Heart right ventricle (tissue), 16 donors: ENCODE data around the gene ADAMTS14. TPM values are rescaled to one million over a fixed set of nuclear protein-coding genes. Genes with fewer than 3 reads are reported as not detected.

Experiments used
- ATAC-seq, 8 donors: fragments of 200-7000 bp; cut with Tn5 transposase; one replicate each; pipeline ENCODE4 v1.9.1; 2020; ENCODE audit warnings: mild to moderate bottlenecking in 8 of 8, moderate library complexity in 8 of 8, moderate number of reproducible peaks in 1 of 8
- DNase-seq, 2 donors: peaks; one replicate each; pipeline ENCODE4 v3.0.0-alpha.2; 2020
- H3K27ac ChIP-seq, 10 donors: fragments of 200-600 bp; sonication (generic) in 2 of 10; one replicate each; pipeline versions ENCODE4 v1.5.0 to v1.8.0; 2020 to 2022; ENCODE audit warnings: mild to moderate bottlenecking in 3 of 10
- H3K27me3 ChIP-seq, 7 donors: fragments of 200-600 bp; one replicate each; pipeline ENCODE4 v1.8.0; 2021 to 2022; ENCODE audit warnings: mild to moderate bottlenecking in 2 of 7
- H3K36me3 ChIP-seq, 9 donors: fragments of 200-600 bp; sonication (generic) in 1 of 9; one replicate each; pipeline versions ENCODE4 v1.5.0 to v1.8.0; 2020 to 2022; ENCODE audit warnings: mild to moderate bottlenecking in 2 of 9
- H3K4me1 ChIP-seq, 9 donors: fragments of 200-600 bp; sonication (generic) in 1 of 9; one replicate each; pipeline versions ENCODE4 v1.5.0 to v1.8.0; 2020 to 2022; ENCODE audit warnings: mild to moderate bottlenecking in 4 of 9
- H3K4me3 ChIP-seq, 10 donors: fragments of 200-600 bp; sonication (generic) in 2 of 10; one replicate each; pipeline versions ENCODE4 v1.5.0 to v1.8.0; 2020 to 2022; ENCODE audit warnings: mild to moderate bottlenecking in 7 of 10, moderate library complexity in 2 of 10
- H3K9me3 ChIP-seq, 11 donors: fragments of 200-600 bp in 10 of 11; sonication (generic) in 2 of 11; one replicate each; pipeline versions ENCODE4 v1.5.0 to v1.8.0; 2013 to 2022; ENCODE audit warnings: mild to moderate bottlenecking in 2 of 11, control low read depth in 1 of 11, moderate library complexity in 1 of 11
- WGBS, 2 donors: extraction: QIAGEN DNeasy Blood & Tissue Kit; methylation state at CpG; one replicate each; pipeline ENCODE4 v1.1.7; 2013; ENCODE audit warnings: inconsistent platforms in 1 of 2; 5-methylcytosine and 5-hydroxymethylcytosine counted together
- intact Hi-C, 10 donors: fragments of 100-400 bp; cut with DNase I; formaldehyde crosslinking; loops; one replicate each; pipeline versions ENCODE4 v1.11.1 to v1.14.2; 2022
- polyA plus RNA-seq, 2 donors: library from polyadenylated mRNA; stranded (reverse); fragments of 200-250 nt; gene quantifications; one replicate each; pipeline ENCODE4 v1.2.3, GENCODE V29; 2013
- total RNA-seq, 10 donors: library from RNA; stranded (reverse); fragmentation: NEBNext Ultra II Directional in 3 of 10; extraction: Animal tissue kit (Norgen Biotek cat#: 25700) in 3 of 10; gene quantifications; one replicate each; pipeline versions ENCODE4 v1.2.1 to v1.2.4, GENCODE V29; 2021 to 2023
- TF ChIP-seq, protein P1 (sequence below), 9 donors: fragments of 200-600 bp; sonication (generic) in 2 of 9; IDR thresholded peaks; one replicate each; pipeline versions ENCODE4 v1.5.0 to v1.8.0; 2021 to 2022; ENCODE audit warnings: antibody characterized with exemption in 9 of 9, mild to moderate bottlenecking in 5 of 9, moderate library complexity in 1 of 9
- donor health status: Arrhythmogenic right ventricular cardiomyopathy.
- donor health status: ischemic (EF 13 %, LVEDD 7.1; RV severe dilation, severe dysfunction).
- donor health status: healthy with polysubstance abuse.
- donor health status: DM: no; HTN: yes; CAD: no.
- donor health status: DM: no; HTN: no; CAD: no.
- donor health status: ischemic (EF 25% LVEDD 6.9; RV normal size, moderate dysfunction).
- donor health status: ischemic (EF 25% LVEDD 5.7; RV mildly dilated, moderate dysfunction).
- donor health status: healthy.
- donor health status: DM: yes; HTN: yes; CAD: no.
- donor health status: Ischemic cardiomyopathy.
- donor health status: ischemic (EF 35%, LVEDD 5.7; RV mildly dilated, moderate dysfunction).
- donor health status: nonischemic (EF 11% LVEDD 7.7; RV severe dilation, severe dysfunction).
- donor health status: DM: yes; HTN: yes; CAD: no.
- donor health status: PGD.
- donor health status: ischemic (EF 29% LVEDD 5.4; RV normal size, mild dysfunction).
- donor health status: nonischemic (EF 23%, LVEDD 6.1; RV moderate dilation, normal function).

Gene ADAMTS14
- total and polyA plus RNA-seq, 12 donors: 0.08 to 1.4 (median 0.57) TPM

- Histone ChIP-seq H3K4me1 (peaks cover 0 to 5% (median 0%) of the 10 kb centered on the region in 9 donors), H3K27ac (no peak overlapping the region), H3K9me3 (no peaks in the 10 kb centered on the region), H3K27me3 (no peaks in the 10 kb centered on the region), H3K4me3 (no peak overlapping the region), H3K36me3 (no peaks in the 10 kb centered on the region)
- WGBS, 2 donors: 81 to 87% methylated on average over 20 of the region's 20 CpGs
- TF ChIP-seq, protein P1, sequence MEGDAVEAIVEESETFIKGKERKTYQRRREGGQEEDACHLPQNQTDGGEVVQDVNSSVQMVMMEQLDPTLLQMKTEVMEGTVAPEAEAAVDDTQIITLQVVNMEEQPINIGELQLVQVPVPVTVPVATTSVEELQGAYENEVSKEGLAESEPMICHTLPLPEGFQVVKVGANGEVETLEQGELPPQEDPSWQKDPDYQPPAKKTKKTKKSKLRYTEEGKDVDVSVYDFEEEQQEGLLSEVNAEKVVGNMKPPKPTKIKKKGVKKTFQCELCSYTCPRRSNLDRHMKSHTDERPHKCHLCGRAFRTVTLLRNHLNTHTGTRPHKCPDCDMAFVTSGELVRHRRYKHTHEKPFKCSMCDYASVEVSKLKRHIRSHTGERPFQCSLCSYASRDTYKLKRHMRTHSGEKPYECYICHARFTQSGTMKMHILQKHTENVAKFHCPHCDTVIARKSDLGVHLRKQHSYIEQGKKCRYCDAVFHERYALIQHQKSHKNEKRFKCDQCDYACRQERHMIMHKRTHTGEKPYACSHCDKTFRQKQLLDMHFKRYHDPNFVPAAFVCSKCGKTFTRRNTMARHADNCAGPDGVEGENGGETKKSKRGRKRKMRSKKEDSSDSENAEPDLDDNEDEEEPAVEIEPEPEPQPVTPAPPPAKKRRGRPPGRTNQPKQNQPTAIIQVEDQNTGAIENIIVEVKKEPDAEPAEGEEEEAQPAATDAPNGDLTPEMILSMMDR (IDR thresholded peaks at IDR 0.05): no peak
- no peak for DNase-seq
- ATAC-seq: no peak
- intact Hi-C loops: no loop called here
Measured at GRCh38 chr10:70682920-70683600, 10.8 kb downstream of the ADAMTS14 start.

GRCh38 chr10:70683601-70683934, 11.3 kb downstream of the ADAMTS14 start:
- intact Hi-C loops: no loop called here
- WGBS, 2 donors: 76 to 79% methylated on average over 6 of the region's 6 CpGs
- Histone ChIP-seq H3K9me3 (no peaks in the 10 kb centered on the region), H3K27me3 (no peaks in the 10 kb centered on the region), H3K36me3 (no peaks in the 10 kb centered on the region), H3K27ac (no peak overlapping the region), H3K4me1 (peaks cover 0 to 5% (median 0%) of the 10 kb centered on the region in 9 donors), H3K4me3 (no peak overlapping the region)
- DNase-seq: no peak
- peak in 1 of 8 donors; percentile 24 for ATAC-seq
- TF ChIP-seq, protein P1 (IDR thresholded peaks at IDR 0.05): no peak

DNA sequence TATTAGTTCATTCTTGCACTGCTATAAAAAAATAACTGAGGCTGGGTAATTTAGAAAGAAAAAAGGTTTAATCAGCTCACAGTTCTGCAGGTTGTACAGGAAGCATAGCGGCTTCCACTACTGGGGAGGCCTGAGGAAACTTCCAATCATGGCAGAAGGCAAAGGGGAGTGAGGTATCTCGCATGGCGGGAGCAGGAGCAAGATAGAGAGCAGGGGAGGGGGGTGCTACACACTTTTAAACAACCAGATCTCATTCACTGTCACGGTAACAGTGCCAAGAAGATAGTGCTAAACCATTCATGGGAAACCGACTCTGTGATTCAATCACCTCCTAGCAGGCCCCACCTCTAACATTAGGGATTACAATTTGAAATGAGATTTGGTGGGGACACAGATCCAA, 11.6 kb downstream of the ADAMTS14 start:
- Histone ChIP-seq H3K4me3 (no peak overlapping the region), H3K27ac (no peak overlapping the region), H3K27me3 (no peaks in the 10 kb centered on the region), H3K36me3 (no peaks in the 10 kb centered on the region), H3K4me1 (peaks cover 0 to 5% (median 0%) of the 10 kb centered on the region in 9 donors), H3K9me3 (no peaks in the 10 kb centered on the region)
- no peak for DNase-seq
- intact Hi-C loops: no loop called here
- TF ChIP-seq, protein P1 (IDR thresholded peaks at IDR 0.05): no peak
- ATAC-seq: no peak
- WGBS, 2 donors: 91 to 94% methylated on average over 5 of the region's 5 CpGs

DNA sequence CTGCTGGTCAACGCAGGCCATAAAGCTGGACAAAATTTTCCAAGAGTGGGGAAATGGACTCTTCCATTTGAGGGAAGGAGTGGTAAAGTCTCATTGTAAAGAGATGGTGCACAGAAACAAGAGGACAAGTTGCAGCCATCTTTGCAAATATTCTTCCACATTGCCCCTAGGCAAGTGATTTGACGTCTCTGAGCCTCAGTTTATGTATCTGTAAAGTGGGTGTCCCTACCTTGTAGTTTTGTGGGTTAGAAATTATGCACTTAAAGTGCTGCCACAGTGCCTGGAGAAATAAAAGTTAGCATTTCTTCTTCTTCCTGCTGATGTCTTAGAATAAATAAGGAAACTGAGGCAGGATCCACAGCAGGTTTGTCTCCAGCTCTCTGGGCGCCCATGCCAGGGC, 12.1 kb downstream of the ADAMTS14 start:
- Histone ChIP-seq H3K4me1 (peaks cover 0 to 5% (median 0%) of the 10 kb centered on the region in 9 donors), H3K27ac (no peak overlapping the region), H3K9me3 (no peaks in the 10 kb centered on the region), H3K27me3 (no peaks in the 10 kb centered on the region), H3K4me3 (no peak overlapping the region), H3K36me3 (no peaks in the 10 kb centered on the region)
- intact Hi-C loops: no loop called here
- TF ChIP-seq, protein P1 (IDR thresholded peaks at IDR 0.05): no peak
- no peak for ATAC-seq
- no peak for DNase-seq
- WGBS, 2 donors: 95 to 96% methylated on average over 3 of the region's 3 CpGs
